Activated CD4-positive, alpha-beta T cell treated with anti-CD3 and anti-CD28 coated beads, Interleukin-2, Interleukin-6, amounts not matched to agents 100 ng/mL and 50 ng/mL, durations not matched to agents 16 hours and 8 hours (primary cell): ENCODE results near the gene NUDT14.
A peak's percentile ranks its signal among the peaks of the same experiment; 100 is the strongest.

Source experiments
- DNase-seq: peaks from one replicate; pipeline ENCODE4 v3.0.0-alpha.2; 2020

NUDT14 gene

GRCh38 chr14:105196265-105196960, 15.3 kb upstream of the NUDT14 start:
- DNase-seq: no peak

DNA sequence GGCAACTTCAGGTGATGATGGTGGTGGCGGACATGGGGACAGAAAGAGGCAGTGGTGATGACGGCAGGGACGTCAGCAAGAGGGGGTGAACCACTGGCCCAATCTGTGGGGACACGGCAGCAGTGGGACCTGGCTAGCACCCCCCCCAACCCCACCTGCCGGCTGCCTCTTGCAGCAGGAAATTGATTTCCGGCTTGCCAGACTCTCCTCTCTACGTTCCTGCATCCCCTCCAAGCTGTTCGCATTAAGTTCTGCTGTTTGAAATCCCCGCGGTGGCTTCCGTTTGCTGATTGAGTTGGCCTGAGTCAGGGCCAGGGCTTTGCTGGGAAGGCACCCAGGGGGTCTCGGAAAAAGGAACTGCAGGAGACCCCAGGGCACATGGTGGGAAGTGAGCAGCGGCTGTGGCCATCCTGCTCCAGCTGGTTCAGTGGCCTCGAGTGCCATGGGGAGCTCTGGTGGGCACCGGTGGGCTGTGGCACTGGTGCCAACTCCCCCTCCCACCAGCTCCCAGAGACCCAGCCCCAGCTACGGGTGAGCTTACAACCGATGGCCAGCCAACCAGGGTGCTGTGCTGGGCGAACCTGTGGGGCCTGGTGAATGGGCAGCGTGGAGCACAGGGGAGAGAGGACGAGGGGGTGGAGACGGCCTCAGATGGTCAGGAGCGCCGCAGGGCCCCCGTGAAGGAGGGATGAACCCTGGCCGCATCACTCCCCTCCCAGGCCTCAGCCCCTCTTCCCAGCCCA, 14.6 kb upstream of the NUDT14 start:
- no peak for DNase-seq

GRCh38 chr14:105195051-105195450, 13.9 kb upstream of the NUDT14 start:
- DNase-seq: no peak

DNA sequence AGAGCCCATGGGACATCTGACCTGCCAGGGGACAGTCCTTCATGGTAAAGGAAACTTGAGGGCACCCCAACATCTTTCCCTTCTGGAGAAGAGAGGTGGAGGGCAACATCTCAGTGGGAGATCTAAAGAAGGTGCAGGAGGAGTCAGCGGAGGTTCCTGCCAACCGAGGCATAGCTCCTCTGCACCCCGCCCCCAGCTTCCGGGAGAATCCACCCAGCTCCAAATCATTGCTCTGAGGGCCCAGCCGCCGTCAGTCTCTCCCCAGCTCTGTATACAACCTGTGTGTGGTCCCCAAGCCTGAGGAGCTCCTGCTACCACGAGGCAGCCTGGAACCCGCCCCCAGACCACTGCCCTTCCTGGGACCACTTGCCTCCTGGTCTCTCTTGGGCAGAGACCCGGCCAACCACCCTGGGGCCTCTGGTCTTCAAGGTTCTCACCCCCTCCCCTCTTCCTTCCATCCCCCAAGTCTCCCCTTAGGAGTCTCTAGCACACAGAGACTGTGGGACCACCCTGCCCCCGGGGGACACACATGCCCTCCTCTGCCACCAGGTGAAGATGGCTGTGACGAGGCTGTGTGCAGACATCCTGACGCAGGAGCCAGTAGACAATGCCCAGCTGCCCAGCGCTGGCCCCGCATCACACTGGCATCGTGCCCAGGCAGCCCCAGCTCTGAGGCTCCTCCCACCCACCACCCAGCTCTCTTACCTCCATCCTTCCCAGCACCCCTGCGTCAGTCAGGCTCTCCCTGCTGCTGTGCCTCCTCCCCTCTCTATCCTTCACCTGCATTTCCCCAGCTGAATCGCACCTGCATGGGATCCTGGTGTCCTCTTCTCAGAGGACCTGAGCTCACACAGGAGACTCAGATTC, 13.0 kb upstream of the NUDT14 start:
- DNase-seq: no peak

- DNase-seq: no peak
Observed at GRCh38 chr14:105192866-105193731, 12.0 kb upstream of the NUDT14 start.

DNA sequence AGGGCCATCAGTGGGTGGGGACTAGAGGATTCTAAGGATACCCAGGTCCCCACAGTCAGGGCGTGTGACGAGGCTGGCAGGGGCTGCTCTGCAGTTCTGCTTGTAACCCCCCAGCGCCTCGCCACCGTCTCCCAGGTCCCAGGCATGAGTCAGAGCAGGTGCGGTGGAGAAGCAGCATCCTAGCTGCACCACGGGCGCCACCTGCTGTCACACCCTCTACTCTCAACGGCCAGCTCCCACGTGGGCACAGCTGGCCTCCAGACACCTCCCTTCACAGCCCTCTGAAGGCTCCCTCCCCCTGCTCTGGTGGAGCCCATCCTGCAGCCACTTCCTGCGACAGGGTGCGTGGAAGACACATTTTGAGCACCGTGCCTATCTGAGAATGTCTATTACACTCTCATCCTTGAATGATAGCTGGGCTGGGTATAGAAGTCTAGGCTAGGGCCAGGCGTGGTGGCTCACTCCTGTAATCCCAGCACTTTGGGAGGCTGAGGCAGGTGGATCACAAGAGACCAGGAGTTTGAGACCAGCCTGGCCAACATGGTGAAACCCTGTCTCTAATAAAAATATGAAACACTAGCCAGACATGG, 6.9 kb upstream of the NUDT14 start:
- no peak for DNase-seq

DNA sequence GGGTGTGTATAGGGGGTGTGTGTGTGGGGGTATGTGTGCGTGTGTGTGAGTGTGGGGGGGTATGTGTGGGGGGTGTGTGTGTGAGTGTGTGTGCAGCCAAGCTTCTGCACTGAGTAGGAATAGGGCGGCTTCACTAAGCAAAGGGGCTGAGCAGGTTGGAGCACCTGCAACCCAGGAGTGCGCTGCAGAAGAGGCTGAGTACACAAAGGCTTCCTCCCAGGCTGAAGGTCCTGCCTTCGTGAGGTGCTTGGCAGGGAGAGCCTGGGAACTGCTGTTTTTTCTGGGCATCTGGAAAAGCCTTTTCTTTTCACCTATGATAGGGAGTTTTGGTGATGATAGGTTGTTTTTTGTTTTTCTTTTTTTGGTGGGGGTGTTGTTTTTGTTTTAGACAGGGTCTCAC, 6.0 kb upstream of the NUDT14 start:
- no peak for DNase-seq

DNA sequence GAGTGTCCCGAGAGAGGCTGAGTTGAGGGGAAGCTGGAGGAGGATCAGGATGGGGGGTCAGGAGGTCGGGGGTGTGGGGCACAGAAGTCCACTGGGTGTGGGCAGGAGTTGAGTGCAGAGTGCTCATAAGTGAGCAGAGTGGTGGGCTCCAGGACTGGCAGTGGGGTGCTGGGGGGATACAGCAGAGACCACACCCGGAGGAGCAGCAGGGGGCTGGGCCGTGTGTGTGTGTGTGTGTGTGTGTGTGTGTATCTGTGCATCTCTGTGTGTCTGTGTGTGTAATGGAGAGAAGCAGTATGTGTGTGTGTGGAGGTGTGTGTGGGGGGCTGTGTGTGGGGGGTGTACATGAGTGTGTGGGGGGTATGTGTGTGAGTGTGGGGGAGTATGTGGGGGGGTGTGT, 4.9 kb upstream of the NUDT14 start:
- no peak for DNase-seq

DNA sequence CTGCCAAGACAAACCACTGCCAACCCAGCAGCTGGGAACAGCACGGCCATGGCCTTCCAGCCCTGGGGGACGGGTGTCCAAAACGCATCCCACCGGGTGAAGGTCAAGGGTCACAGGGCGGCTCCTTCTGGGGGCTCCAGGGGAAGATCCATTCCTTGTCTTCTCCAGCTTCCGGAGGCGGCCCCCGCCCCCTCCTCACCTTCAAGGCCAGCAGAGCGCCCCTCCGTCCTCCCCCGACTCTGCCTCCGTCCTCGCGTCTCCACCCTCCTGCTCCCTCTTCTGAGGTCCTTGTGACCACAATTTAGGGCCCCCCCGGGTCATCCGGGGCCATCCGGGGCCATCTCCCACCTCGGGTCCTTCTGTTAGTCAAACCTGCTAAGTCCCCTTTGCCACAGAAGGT, 3.9 kb upstream of the NUDT14 start:
- DNase-seq: no peak

- no peak for DNase-seq
Observed at GRCh38 chr14:105184461-105184860, 3.3 kb upstream of the NUDT14 start.

- DNase-seq: no peak
Observed at GRCh38 chr14:105182296-105183020, 1.3 kb upstream of the NUDT14 start.

GRCh38 chr14:105181549-105182295, 610 bp upstream of the NUDT14 start:
- no peak for DNase-seq

DNA sequence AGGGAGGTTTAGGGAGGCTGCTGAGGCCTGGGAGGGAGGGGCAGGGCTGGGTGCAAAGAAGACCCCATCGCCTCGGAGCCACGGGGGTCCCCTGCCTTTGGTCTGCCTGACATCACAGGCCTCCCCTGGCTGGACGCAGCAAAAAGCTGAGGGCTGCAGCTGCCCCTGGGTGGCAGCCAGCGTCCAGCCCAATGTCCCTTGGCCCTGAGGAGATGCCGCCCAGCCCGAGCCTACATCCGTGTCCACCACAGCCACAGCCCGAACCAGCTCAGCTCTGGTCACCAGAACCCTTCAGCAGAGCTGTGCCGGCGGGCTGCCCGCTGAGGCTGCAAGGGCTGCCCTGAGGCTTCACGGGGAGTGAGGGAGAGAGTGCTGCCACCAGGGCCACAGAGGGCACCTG, 1.9 kb downstream of the NUDT14 start:
- DNase-seq: no peak

GRCh38 chr14:105178868-105179140, 2.3 kb downstream of the NUDT14 start:
- no peak for DNase-seq

- no peak for DNase-seq
Observed at GRCh38 chr14:105178069-105178867, 2.8 kb downstream of the NUDT14 start.

DNA sequence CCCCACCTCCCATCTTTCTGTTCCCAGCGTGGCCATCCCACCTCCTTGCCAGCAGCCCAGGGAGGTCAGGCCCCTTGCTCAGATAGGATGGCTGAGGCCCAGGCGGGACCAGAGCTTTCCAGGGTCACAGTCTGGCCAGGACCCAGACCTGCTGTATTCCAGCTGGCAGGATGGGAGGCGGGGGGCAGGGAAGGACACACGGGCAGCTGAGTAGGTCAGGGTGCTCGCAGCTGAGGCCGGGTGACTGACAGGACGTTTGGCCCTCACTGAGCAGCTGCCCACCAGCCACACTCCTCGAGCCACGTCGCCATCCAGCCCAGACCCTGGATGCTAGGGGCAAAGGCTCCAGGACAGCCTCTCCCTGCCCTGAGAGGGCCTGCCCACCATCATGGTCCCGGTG, 4.0 kb downstream of the NUDT14 start:
- no peak for DNase-seq

DNA sequence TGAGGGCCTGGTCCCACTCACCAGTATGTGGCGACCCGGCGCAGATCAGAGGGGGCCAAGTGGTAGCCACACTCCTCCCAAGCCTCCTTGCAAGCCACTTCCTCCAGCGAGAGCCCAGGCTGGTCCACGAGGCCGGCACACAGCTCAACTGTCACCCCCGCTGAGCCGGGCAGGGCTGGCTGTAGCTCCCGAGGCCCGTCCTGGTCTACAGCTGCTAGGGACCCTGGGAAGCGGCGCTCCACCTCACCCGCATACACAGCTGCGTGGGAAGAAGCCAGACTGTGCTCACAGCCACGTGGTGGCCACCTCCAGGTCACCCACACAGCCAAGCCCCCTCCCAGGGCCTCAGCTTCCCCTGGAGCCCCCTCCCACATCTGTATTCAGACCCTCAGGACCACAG, 4.6 kb downstream of the NUDT14 start:
- no peak for DNase-seq

DNA sequence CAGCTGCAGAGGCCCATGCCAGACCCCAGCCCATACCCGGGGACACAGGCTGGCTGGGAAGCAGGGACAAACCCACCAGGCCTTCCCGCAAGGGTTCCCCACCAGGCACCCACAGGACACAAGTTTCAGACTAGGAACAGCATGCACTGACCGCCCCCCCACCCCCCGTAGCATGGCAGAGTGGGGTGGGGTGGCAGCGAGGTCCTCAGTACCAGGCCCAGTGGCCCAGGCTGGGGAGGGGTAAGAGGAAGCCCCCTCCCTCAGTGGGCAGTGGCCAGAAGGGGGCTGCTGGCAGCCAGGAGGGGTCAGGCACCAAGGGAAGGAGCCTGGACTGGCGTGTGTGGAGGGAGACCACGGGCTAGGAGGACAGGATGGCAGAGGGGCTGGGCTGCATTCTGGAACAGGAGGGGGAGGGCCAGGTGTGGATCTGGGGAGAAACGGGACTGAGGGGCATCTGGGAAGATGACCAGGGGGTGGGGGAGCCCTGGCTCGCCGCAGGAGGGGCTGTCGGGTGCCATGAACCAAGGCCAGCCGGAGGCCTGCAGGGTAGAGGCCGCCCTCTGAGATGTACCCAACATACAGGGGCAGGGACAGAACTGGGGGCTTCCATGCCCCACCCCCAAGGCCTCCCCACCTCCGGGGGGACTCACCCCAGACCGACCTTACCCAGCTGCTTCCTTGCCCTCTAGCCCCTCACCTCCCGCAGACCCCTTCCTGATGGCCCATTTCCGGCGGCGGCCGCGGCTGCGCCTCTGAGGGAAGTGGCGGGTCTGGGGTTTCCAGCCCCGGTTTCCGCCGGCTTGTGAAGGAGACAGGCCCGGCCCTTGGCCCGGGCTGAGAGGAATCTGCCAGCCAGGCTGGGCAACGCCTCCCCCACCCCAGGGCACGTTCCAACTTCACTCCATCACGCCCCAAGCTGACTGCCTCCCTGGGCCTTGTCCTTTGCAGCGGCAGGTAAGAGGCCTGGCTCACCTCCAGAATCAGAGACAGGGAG, 6.9 kb downstream of the NUDT14 start:
- peak; percentile 60 for DNase-seq

GRCh38 chr14:105173145-105173544, 8.0 kb downstream of the NUDT14 start:
- no peak for DNase-seq
